HG03064 (cell line): ENCODE measurements around the gene PCNX1.
A peak's percentile ranks its signal among the peaks of the same experiment; 100 is the strongest.

Experiments used
- ATAC-seq: cut with Tn5 transposase; IDR thresholded peaks from one replicate; pipeline ENCODE4 v1.9.1; 2021; ENCODE audit warnings: low read depth; ENCODE audit not compliant: unreplicated experiment

PCNX1 gene

GRCh38 chr14:70887737-70888499 is 19.3 kb upstream of the PCNX1 start:
- ATAC-seq, result no peak

GRCh38 chr14:70888681-70889175 is 18.5 kb upstream of the PCNX1 start:
- no peak for ATAC-seq

GRCh38 chr14:70889555-70889954 is 17.7 kb upstream of the PCNX1 start:
- ATAC-seq, result no peak

- no peak for ATAC-seq
Observed at GRCh38 chr14:70890826-70891659, 16.2 kb upstream of the PCNX1 start.

- ATAC-seq, result no peak
Observed at GRCh38 chr14:70891737-70892136, 15.5 kb upstream of the PCNX1 start.

- no peak for ATAC-seq
Observed at GRCh38 chr14:70893062-70893845, 14.0 kb upstream of the PCNX1 start.

GRCh38 chr14:70893858-70894291 is 13.4 kb upstream of the PCNX1 start:
- no peak for ATAC-seq

GRCh38 chr14:70894868-70895267 is 12.4 kb upstream of the PCNX1 start:
- no peak for ATAC-seq

- ATAC-seq, result no peak
Observed at GRCh38 chr14:70896317-70896716, 10.9 kb upstream of the PCNX1 start.

- ATAC-seq, result no peak
Observed at GRCh38 chr14:70896981-70897380, 10.3 kb upstream of the PCNX1 start.

- ATAC-seq, result no peak
Observed at GRCh38 chr14:70897464-70897863, 9.8 kb upstream of the PCNX1 start.

GRCh38 chr14:70898111-70898745 is 9.0 kb upstream of the PCNX1 start:
- ATAC-seq, result no peak

- no peak for ATAC-seq
Observed at GRCh38 chr14:70901269-70901668, 6.0 kb upstream of the PCNX1 start.

GRCh38 chr14:70902184-70902583 is 5.1 kb upstream of the PCNX1 start:
- ATAC-seq, result no peak

GRCh38 chr14:70904373-70904772 is 2.9 kb upstream of the PCNX1 start:
- ATAC-seq, result no peak

- ATAC-seq, result no peak
Observed at GRCh38 chr14:70905301-70905700, 2.0 kb upstream of the PCNX1 start.

- no peak for ATAC-seq
Observed at GRCh38 chr14:70906793-70907175, 475 bp upstream of the PCNX1 start.

- peak; percentile 25 for ATAC-seq
Observed at GRCh38 chr14:70907996-70908934, 1.0 kb downstream of the PCNX1 start.

- no peak for ATAC-seq
Observed at GRCh38 chr14:70908935-70909641, 1.8 kb downstream of the PCNX1 start.
